Aorta (tissue), 5 donors: ENCODE results near the gene AGAP1. TPM values are rescaled to one million over a fixed set of nuclear protein-coding genes. Genes with fewer than 3 reads are reported as not detected.

Experiments
- ATAC-seq: fragments of 200-7000 bp; cut with Tn5 transposase; one replicate; pipeline ENCODE4 v1.9.1; 2022; ENCODE audit warnings: moderate library complexity; ENCODE audit not compliant: low FRiP score
- DNase-seq, 2 donors: peaks; one replicate each; pipeline ENCODE4 v3.0.0-alpha.2; 2020
- H3K27ac ChIP-seq, 2 donors: one replicate each; pipeline ENCODE4 v1.5.1; 2013; ENCODE audit warnings: low read length in 2 of 2, mild to moderate bottlenecking in 2 of 2, moderate library complexity in 2 of 2, control low read depth in 1 of 2, inconsistent platforms in 1 of 2, low read depth in 1 of 2
- H3K27me3 ChIP-seq, 2 donors: one replicate each; pipeline ENCODE4 v1.6.1; 2013; ENCODE audit warnings: control low read depth in 1 of 2, low read length in 1 of 2, mild to moderate bottlenecking in 1 of 2, moderate library complexity in 1 of 2; ENCODE audit not compliant: insufficient read depth in 2 of 2, control insufficient read depth in 1 of 2
- H3K36me3 ChIP-seq, 2 donors: one replicate each; pipeline ENCODE4 v1.6.1; 2013; ENCODE audit warnings: control low read depth in 1 of 2, low read length in 1 of 2, mild to moderate bottlenecking in 1 of 2; ENCODE audit not compliant: insufficient read depth in 2 of 2, control insufficient read depth in 1 of 2
- H3K4me1 ChIP-seq, 2 donors: one replicate each; pipeline ENCODE4 v1.6.1; 2013; ENCODE audit warnings: low read length in 2 of 2, control low read depth in 1 of 2, mild to moderate bottlenecking in 1 of 2, moderate library complexity in 1 of 2; ENCODE audit not compliant: insufficient read depth in 2 of 2, control insufficient read depth in 1 of 2
- H3K4me3 ChIP-seq, 2 donors: one replicate each; pipeline ENCODE4 v1.5.1; 2013; ENCODE audit warnings: low read length in 2 of 2, control low read depth in 1 of 2, mild to moderate bottlenecking in 1 of 2
- H3K9me3 ChIP-seq: one replicate; pipeline ENCODE4 v1.6.1; 2013; ENCODE audit warnings: mild to moderate bottlenecking, low read length; ENCODE audit not compliant: control insufficient read depth
- WGBS, 2 donors: extraction: QIAGEN DNeasy Blood & Tissue Kit; methylation state at CpG; one replicate each; pipeline ENCODE4 v1.1.7; 2013; 5-methylcytosine and 5-hydroxymethylcytosine counted together
- intact Hi-C, 2 donors: fragments of 100-400 bp; cut with DNase I; formaldehyde crosslinking; loops; one replicate each; pipeline versions ENCODE4 v1.14.2 to v1.15.0; 2022
- polyA plus RNA-seq, 2 donors: library from polyadenylated mRNA; stranded (reverse); fragments of 200-250 nt; gene quantifications; one replicate each; pipeline ENCODE4 v1.2.3, GENCODE V29; 2013
- total RNA-seq, 2 donors: library from RNA; stranded (reverse); fragmentation: NEBNext Ultra II Directional; extraction: Animal tissue kit (Norgen Biotek cat#: 25700); gene quantifications; one replicate each; pipeline ENCODE4 v1.2.1, GENCODE V29; 2021
- donor health status: healthy with polysubstance abuse.
- donor health status: Bipolar disorder and iron deficiency.
- donor health status: DM: no; HTN: no; CAD: no.
- donor health status: DM: no; HTN: no; CAD: no.
- donor health status: DM: yes; HTN: yes; CAD: no.

Gene AGAP1
- total and polyA plus RNA-seq, 4 donors: 3.0 to 32.7 (median 12.7) TPM

DNA sequence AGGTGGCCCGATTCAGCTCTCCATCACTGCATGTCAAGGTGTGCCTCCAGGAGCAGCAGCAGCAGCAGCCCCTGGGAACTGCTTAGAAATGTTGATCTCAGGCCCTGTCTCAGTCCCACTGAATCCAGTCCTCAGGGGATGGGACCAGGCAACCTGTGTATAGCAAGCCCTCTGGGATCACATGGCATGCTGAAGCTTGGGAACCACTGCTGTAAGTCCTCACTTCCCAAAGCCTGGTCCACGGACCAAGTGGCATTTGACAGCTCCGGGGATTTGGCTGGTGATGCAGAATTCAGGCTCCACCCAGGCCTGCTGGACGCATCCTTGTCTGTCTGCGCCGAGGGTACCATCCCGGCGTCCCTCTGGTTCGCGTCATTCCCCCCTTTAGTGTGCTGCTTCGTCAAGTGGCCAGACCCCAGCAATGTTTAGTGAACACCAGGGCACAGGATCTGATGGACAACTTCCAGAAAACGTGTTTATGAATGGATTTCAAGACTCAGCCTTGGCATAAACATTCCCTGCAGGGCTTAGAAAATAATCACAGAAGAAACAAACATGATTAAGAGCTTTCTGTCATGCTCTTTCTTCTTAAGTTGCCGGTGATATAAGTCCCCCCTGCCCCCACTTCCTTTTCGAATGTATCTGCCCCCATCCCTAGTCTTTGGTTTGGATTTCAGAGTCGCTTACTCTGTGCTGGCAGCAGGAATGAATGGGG lies 440.4 kb downstream of the AGAP1 start:
- WGBS, 2 donors: 81 to 86% methylated on average over 15 of the region's 15 CpGs
- DNase-seq: no peak
- Histone ChIP-seq H3K4me1 (no peaks in the 10 kb centered on the region), H3K27ac (no peak overlapping the region), H3K36me3 (no peaks in the 10 kb centered on the region), H3K27me3 (no peaks in the 10 kb centered on the region), H3K4me3 (no peak overlapping the region), H3K9me3 (no peaks in the 10 kb centered on the region)
- ATAC-seq: no peak
- intact Hi-C loops: no loop called here

- DNase-seq (no peak), ATAC-seq (no peak)
- Histone ChIP-seq H3K4me3 (no peak overlapping the region), H3K27ac (no peak overlapping the region), H3K9me3 (no peaks in the 10 kb centered on the region), H3K27me3 (no peaks in the 10 kb centered on the region), H3K36me3 (no peaks in the 10 kb centered on the region), H3K4me1 (no peaks in the 10 kb centered on the region)
- WGBS, 2 donors: 73 to 77% methylated on average over 16 of the region's 16 CpGs
- intact Hi-C loops: no loop called here
These were observed 441.1 kb downstream of the AGAP1 start for GRCh38 chr2:235934774-235935484.

- WGBS, 2 donors: 94 to 95% methylated on average over 13 of the region's 13 CpGs
- Histone ChIP-seq H3K4me1 (no peaks in the 10 kb centered on the region), H3K4me3 (no peak overlapping the region), H3K9me3 (no peaks in the 10 kb centered on the region), H3K27ac (no peak overlapping the region), H3K36me3 (no peaks in the 10 kb centered on the region), H3K27me3 (no peaks in the 10 kb centered on the region)
- intact Hi-C loops: no loop called here
- ATAC-seq (no peak), DNase-seq (no peak)
These were observed 441.9 kb downstream of the AGAP1 start for GRCh38 chr2:235935773-235936172.

DNA sequence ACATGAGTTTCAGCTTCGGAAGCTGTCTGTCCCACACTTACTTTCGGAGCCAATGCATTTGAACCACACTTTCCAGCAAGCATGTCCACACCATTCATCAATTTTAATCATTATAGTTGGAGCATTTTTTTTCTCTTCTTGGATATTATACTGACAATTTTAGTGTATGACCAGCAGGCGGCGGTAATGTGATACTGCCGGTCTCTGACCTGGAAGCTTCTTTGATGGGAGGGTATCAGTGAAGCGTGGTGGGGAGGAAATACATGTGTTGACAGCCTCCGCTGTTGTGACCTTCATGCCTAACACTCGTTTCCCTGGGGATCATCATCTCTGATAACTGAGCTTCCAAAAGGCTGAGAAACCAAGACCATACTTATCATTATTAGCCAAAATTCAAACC lies 442.6 kb downstream of the AGAP1 start:
- intact Hi-C loops: no loop called here
- Histone ChIP-seq H3K36me3 (no peaks in the 10 kb centered on the region), H3K27me3 (no peaks in the 10 kb centered on the region), H3K27ac (no peak overlapping the region), H3K4me3 (no peak overlapping the region), H3K9me3 (no peaks in the 10 kb centered on the region), H3K4me1 (no peaks in the 10 kb centered on the region)
- DNase-seq: no peak
- WGBS, 2 donors: 68 to 71% methylated on average over 8 of the region's 8 CpGs
- ATAC-seq: no peak

DNA sequence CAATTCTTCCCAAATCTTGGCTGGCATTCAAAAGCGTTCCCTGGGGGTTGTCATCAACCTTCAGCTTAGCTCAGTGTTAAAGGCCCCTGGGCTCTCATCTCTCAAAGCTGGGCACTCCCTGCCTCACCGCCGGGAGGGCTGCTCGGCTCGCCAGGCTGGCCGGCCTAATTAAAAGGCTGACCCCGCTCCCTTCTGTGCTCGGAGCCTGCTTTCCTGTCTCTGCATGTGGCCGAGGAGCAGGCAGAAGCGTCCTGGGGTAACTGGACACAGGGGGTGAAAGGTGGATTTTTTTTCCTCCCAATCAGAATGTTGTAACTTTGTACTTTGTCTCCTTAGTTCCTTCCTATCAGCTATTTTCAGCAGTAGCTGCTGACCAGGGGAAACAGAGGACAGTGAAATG lies 443.2 kb downstream of the AGAP1 start:
- Histone ChIP-seq H3K27me3 (no peaks in the 10 kb centered on the region), H3K36me3 (no peaks in the 10 kb centered on the region), H3K27ac (no peak overlapping the region), H3K9me3 (no peaks in the 10 kb centered on the region), H3K4me3 (no peak overlapping the region), H3K4me1 (no peaks in the 10 kb centered on the region)
- 79% methylated on average over 10 of the region's 10 CpGs for WGBS, 2 donors
- ATAC-seq (no peak), DNase-seq (no peak)
- intact Hi-C loops: no loop called here

DNA sequence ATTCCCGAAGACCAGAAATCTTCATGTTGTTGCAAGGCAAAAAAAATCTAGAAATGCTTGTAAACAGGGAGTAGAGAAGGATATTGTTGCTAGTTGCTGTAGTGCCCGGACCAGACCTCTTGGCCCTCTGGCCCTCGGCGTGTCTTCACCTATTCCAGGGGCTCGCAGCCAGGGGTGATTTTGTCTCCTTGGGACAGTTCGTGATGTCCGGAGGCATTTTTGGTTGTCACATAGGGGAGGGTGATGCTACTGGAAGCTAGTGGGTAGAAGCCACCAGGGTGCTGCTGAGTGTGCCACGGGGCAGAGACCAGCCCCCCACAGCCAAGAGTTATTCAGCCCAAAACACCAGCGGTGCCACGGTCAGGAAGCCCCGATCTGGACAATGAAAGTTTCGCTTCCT lies 443.7 kb downstream of the AGAP1 start:
- Histone ChIP-seq H3K36me3 (no peaks in the 10 kb centered on the region), H3K4me3 (no peak overlapping the region), H3K27me3 (no peaks in the 10 kb centered on the region), H3K4me1 (no peaks in the 10 kb centered on the region), H3K27ac (no peak overlapping the region), H3K9me3 (no peaks in the 10 kb centered on the region)
- 95% methylated on average over 12 of the region's 12 CpGs for WGBS, 2 donors
- ATAC-seq (no peak), DNase-seq (no peak)
- intact Hi-C loops: no loop called here

GRCh38 chr2:235937936-235938335 lies 444.1 kb downstream of the AGAP1 start:
- DNase-seq (no peak), ATAC-seq (no peak)
- no peaks in the 10 kb centered on the region for H3K9me3 ChIP-seq
- H3K27me3 ChIP-seq: no peaks in the 10 kb centered on the region
- no peak overlapping the region for H3K27ac ChIP-seq
- WGBS, 2 donors: 80 to 82% methylated on average over 12 of the region's 12 CpGs
- no peak overlapping the region for H3K4me3 ChIP-seq
- no peaks in the 10 kb centered on the region for H3K4me1 ChIP-seq
- intact Hi-C loops: no loop called here
- no peaks in the 10 kb centered on the region for H3K36me3 ChIP-seq

DNA sequence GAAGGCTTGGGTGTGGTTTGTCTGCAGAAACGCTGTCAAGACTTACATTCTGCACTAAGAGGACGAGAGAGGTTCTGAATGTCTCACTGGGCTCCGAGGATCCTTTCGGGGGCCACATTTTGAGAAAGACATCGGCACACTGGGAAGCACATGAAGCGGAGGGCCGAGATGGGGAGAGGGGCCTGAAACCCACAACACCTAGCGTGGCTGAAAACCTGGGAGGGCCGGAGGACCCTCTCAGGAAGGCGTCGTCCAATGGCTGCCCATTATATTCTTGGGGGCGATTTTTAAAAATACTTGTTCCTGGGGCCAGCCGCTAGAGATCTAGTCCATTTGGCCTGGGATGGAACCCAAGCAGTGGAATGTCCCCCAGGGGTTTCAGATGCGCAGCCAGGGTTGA lies 444.8 kb downstream of the AGAP1 start:
- H3K36me3 ChIP-seq: no peaks in the 10 kb centered on the region
- H3K4me1 ChIP-seq: no peaks in the 10 kb centered on the region
- no peak for ATAC-seq
- no peak overlapping the region for H3K4me3 ChIP-seq
- WGBS, 2 donors: 91 to 92% methylated on average over 14 of the region's 14 CpGs
- intact Hi-C loops: no loop called here
- no peak for DNase-seq
- no peak overlapping the region for H3K27ac ChIP-seq
- no peaks in the 10 kb centered on the region for H3K27me3 ChIP-seq
- H3K9me3 ChIP-seq: no peaks in the 10 kb centered on the region

- Histone ChIP-seq H3K4me3 (no peak overlapping the region), H3K27me3 (no peaks in the 10 kb centered on the region), H3K9me3 (no peaks in the 10 kb centered on the region), H3K27ac (no peak overlapping the region), H3K36me3 (no peaks in the 10 kb centered on the region), H3K4me1 (no peaks in the 10 kb centered on the region)
- intact Hi-C loops: no loop called here
- 91 to 92% methylated on average over 6 of the region's 6 CpGs for WGBS, 2 donors
- DNase-seq: no peak
- no peak for ATAC-seq
These were observed 445.6 kb downstream of the AGAP1 start for GRCh38 chr2:235939471-235939870.
